ENCODE data around the gene MTRR. TPM values are rescaled to one million over a fixed set of nuclear protein-coding genes. Genes with fewer than 3 reads are reported as not detected.

Gene MTRR
- total and polyA plus RNA-seq, 9 of the 15 experiments (the other 6 are each of a cell fraction or from before 2014, with no cell fraction given) = 39.3 to 84.6 (median 66.2) TPM

Other genes starting within 250 kb of the MTRR start
- gene CFAP90, start 18.0 kb upstream of the MTRR start, total RNA-seq (2014; rRNA removed) = not detected in 2 replicates
- not detected in 2 replicates for gene CFAP90, start 18.0 kb upstream of the MTRR start, total RNA-seq (2014; rRNA removed; fragmentation: Illumina TruSeq; extraction: Trizol)
- gene CFAP90, start 18.0 kb upstream of the MTRR start, total RNA-seq (2015; rRNA removed; fragmentation: Illumina TruSeq; extraction: Trizol) = not detected in 2 replicates
- gene CFAP90, start 18.0 kb upstream of the MTRR start, total RNA-seq (2021) = not detected in 2 replicates
- not detected in 2 replicates for gene CFAP90, start 18.0 kb upstream of the MTRR start, polyA plus RNA-seq (2011; rRNA removed)
- gene CFAP90, start 18.0 kb upstream of the MTRR start, polyA plus RNA-seq (2014; fragmentation: Illumina TruSeq; extraction: Trizol) = not detected in 2 replicates
- gene CFAP90, start 18.0 kb upstream of the MTRR start, polyA plus RNA-seq (2014; fragmentation: Nextera tagmentation; extraction: Ambion mirVana) = not detected
- gene CFAP90, start 18.0 kb upstream of the MTRR start, polyA plus RNA-seq (2014; rRNA removed) = not detected in 2 replicates
- 13.7 and 17.1 TPM in 2 replicates for gene FASTKD3, start 117 bp upstream of the MTRR start, total RNA-seq (2014; rRNA removed)
- gene FASTKD3, start 117 bp upstream of the MTRR start, total RNA-seq (2014; rRNA removed; fragmentation: Illumina TruSeq; extraction: Trizol) = 50.0 and 57.7 TPM in 2 replicates
- gene FASTKD3, start 117 bp upstream of the MTRR start, total RNA-seq (2015; rRNA removed; fragmentation: Illumina TruSeq; extraction: Trizol) = 44.0 and 47.5 TPM in 2 replicates
- 20.2 and 22.1 TPM in 2 replicates for gene FASTKD3, start 117 bp upstream of the MTRR start, total RNA-seq (2021)
- 24.5 and 33.7 TPM in 2 replicates for gene FASTKD3, start 117 bp upstream of the MTRR start, polyA plus RNA-seq (2011; rRNA removed)
- gene FASTKD3, start 117 bp upstream of the MTRR start, polyA plus RNA-seq (2014; fragmentation: Illumina TruSeq; extraction: Trizol) = 47.9 and 48.0 TPM in 2 replicates
- 100 to 1,000 TPM; 127 to 149 TPM for gene FASTKD3, start 117 bp upstream of the MTRR start, polyA plus RNA-seq (2014; fragmentation: Nextera tagmentation; extraction: Ambion mirVana)
- gene FASTKD3, start 117 bp upstream of the MTRR start, polyA plus RNA-seq (2014; rRNA removed) = 34.4 and 37.1 TPM in 2 replicates

Data from K562 (cell line).